Left lobe of liver (tissue), 2 donors: ENCODE data around the gene ELMO3. TPM values are rescaled to one million over a fixed set of nuclear protein-coding genes. Genes with fewer than 3 reads are reported as not detected.

Experiments
- ATAC-seq: fragments of 200-7000 bp; cut with Tn5 transposase; one replicate; pipeline ENCODE4 v1.9.1; 2020; ENCODE audit warnings: mild to moderate bottlenecking, moderate library complexity
- DNase-seq: peaks from one replicate; pipeline ENCODE4 v3.0.0-alpha.2; 2020; ENCODE audit warnings: low spot score
- total RNA-seq: library from RNA; stranded (reverse); gene quantifications from one replicate; pipeline ENCODE4 v1.2.1, GENCODE V29; 2021
- donor health status: DM: no; HTN: no; CAD: no; lungs with moderate emphysema.
- donor health status: DM: no; HTN: yes; CAD: no.

The ELMO3 gene
- total RNA-seq, 1 donor from 2014 or later, result 5.2 TPM

- DNase-seq, result no peak
- no peak for ATAC-seq
Measured at GRCh38 chr16:67181346-67181745, 17.6 kb upstream of the ELMO3 start.

- ATAC-seq, result no peak
Measured at GRCh38 chr16:67182288-67182687, 16.6 kb upstream of the ELMO3 start.

GRCh38 chr16:67183284-67183626, 15.7 kb upstream of the ELMO3 start:
- no peak for ATAC-seq
- DNase-seq, result no peak

More at GRCh38 chr16:67182288-67182687, 16.6 kb upstream of the ELMO3 start:
- no peak for DNase-seq

- DNase-seq (peak; percentile 94), ATAC-seq (peak; percentile 85)
Measured at GRCh38 chr16:67183627-67184452, 15.1 kb upstream of the ELMO3 start, which contains the start of gene MATCAP1. Gene MATCAP1 (minus strand): TSS chr16:67183963. CDS start chr16:67180610, 3,353 bp downstream.

GRCh38 chr16:67184453-67184994, 14.4 kb upstream of the ELMO3 start:
- DNase-seq (no peak), ATAC-seq (peak; percentile 42)

GRCh38 chr16:67184995-67185650, 13.8 kb upstream of the ELMO3 start:
- ATAC-seq, result peak; percentile 61
- peak; percentile 88 for DNase-seq

- no peak for DNase-seq
- ATAC-seq, result no peak
Measured at GRCh38 chr16:67185651-67186134, 13.2 kb upstream of the ELMO3 start.

- DNase-seq (no peak), ATAC-seq (no peak)
Measured at GRCh38 chr16:67186550-67186950, 12.4 kb upstream of the ELMO3 start.

- DNase-seq (no peak), ATAC-seq (no peak)
Measured at GRCh38 chr16:67187175-67187890, 11.6 kb upstream of the ELMO3 start.

- DNase-seq, result no peak
- ATAC-seq, result no peak
Measured at GRCh38 chr16:67188323-67188722, 10.6 kb upstream of the ELMO3 start.

- no peak for DNase-seq
- no peak for ATAC-seq
Measured at GRCh38 chr16:67188798-67189197, 10.1 kb upstream of the ELMO3 start.

- ATAC-seq (no peak), DNase-seq (no peak)
Measured at GRCh38 chr16:67190041-67190440, 8.9 kb upstream of the ELMO3 start, which contains the start of gene EXOC3L1. Gene EXOC3L1 (minus strand): TSS chr16:67190136. CDS start chr16:67189676, 460 bp downstream.

- DNase-seq (no peak), ATAC-seq (no peak)
Measured at GRCh38 chr16:67190448-67191399, 8.2 kb upstream of the ELMO3 start.

GRCh38 chr16:67191411-67191994, 7.4 kb upstream of the ELMO3 start:
- no peak for DNase-seq
- ATAC-seq, result no peak

GRCh38 chr16:67191995-67192681, 6.8 kb upstream of the ELMO3 start, which contains the start of gene E2F4:
Gene E2F4 (plus strand): TSS chr16:67192155. CDS start chr16:67192228, 73 bp downstream.
- DNase-seq, result peak; percentile 93
- peak; percentile 95 for ATAC-seq

GRCh38 chr16:67192781-67193361, 6.1 kb upstream of the ELMO3 start:
- ATAC-seq, result no peak
- DNase-seq, result no peak

- DNase-seq, result no peak
Measured at GRCh38 chr16:67193536-67193935, 5.4 kb upstream of the ELMO3 start.

GRCh38 chr16:67194260-67194659, 4.7 kb upstream of the ELMO3 start:
- DNase-seq, result no peak

More at GRCh38 chr16:67193536-67193935, 5.4 kb upstream of the ELMO3 start:
- ATAC-seq, result no peak

More at GRCh38 chr16:67194260-67194659, 4.7 kb upstream of the ELMO3 start:
- ATAC-seq, result no peak
